Uterus (tissue), 4 donors: ENCODE measurements around the gene PBXIP1. TPM values are rescaled to one million over a fixed set of nuclear protein-coding genes. Genes with fewer than 3 reads are reported as not detected.
"Not testable (repeated sequence)": the region's sequence is repeated elsewhere in the genome, so short reads cannot be mapped to it uniquely, and the experiment has no call there.

Source experiments
- DNase-seq, 2 donors: peaks; one replicate each; pipeline ENCODE4 v3.0.0-alpha.2; 2019 to 2020
- H3K27ac ChIP-seq, 2 donors: fragments of 200-600 bp; sonication (generic); 1 replicate in 1 of 2; 2 replicates in 1 of 2; pipeline ENCODE4 v1.5.1; 2016 to 2018
- H3K27me3 ChIP-seq, 2 donors: fragments of 200-600 bp; sonication (generic); one replicate each; pipeline ENCODE4 v1.5.1; 2018 to 2019; ENCODE audit warnings: control low read depth in 1 of 2
- H3K36me3 ChIP-seq, 2 donors: fragments of 200-600 bp; sonication (generic); one replicate each; pipeline ENCODE4 v1.5.1; 2019; ENCODE audit warnings: control low read depth in 1 of 2
- H3K4me1 ChIP-seq, 2 donors: fragments of 200-600 bp; sonication (generic); one replicate each; pipeline ENCODE4 v1.5.1; 2018 to 2019; ENCODE audit warnings: control low read depth in 1 of 2
- H3K4me3 ChIP-seq, 2 donors: fragments of 200-600 bp; sonication (generic); 1 replicate in 1 of 2; 2 replicates in 1 of 2; pipeline ENCODE4 v1.5.1; 2018 to 2019; ENCODE audit warnings: mild to moderate bottlenecking in 1 of 2
- H3K9me3 ChIP-seq, 2 donors: fragments of 200-600 bp; sonication (generic); one replicate each; pipeline ENCODE4 v1.5.1; 2019; ENCODE audit warnings: control low read depth in 1 of 2
- CTCF ChIP-seq, 4 experiments: fragments of 200-600 bp in 2 of 4; fragments of 450-650 bp in 2 of 4; sonication (generic) in 2 of 4; IDR thresholded peaks; one replicate each; pipeline ENCODE4 v1.5.1; 2016 to 2019; ENCODE audit warnings: antibody characterized with exemption in 4 of 4, mild to moderate bottlenecking in 2 of 4, moderate library complexity in 1 of 4
- POLR2A ChIP-seq, 2 donors: fragments of 450-650 bp; IDR thresholded peaks; one replicate each; pipeline ENCODE4 v1.6.1; 2016; ENCODE audit warnings: antibody characterized with exemption in 2 of 2, mild to moderate bottlenecking in 1 of 2, moderate library complexity in 1 of 2
- intact Hi-C: fragments of 100-400 bp; cut with DNase I; formaldehyde crosslinking; loops from one replicate; pipeline ENCODE4 v1.15.1; 2023; ENCODE audit warnings: low total_unique reads
- total RNA-seq, 4 donors: library from RNA; depleted of rRNA in 3 of 4; stranded (reverse); fragments of >200 nt in 3 of 4; gene quantifications; one replicate each; pipeline versions ENCODE4 v1.1.0 to v1.2.4, GENCODE V29; 2014 to 2023
- donor health status: DM: yes; HTN: yes; CAD: no.

The PBXIP1 gene
- total RNA-seq, 4 donors from 2014 or later = 34.4 to 151 (median 88.6) TPM

GRCh38 chr1:154988058-154988954, 32.4 kb upstream of the PBXIP1 start:
- DNase-seq = no peak
- TF ChIP-seq POLR2A (IDR thresholded peaks at IDR 0.05) = no peak
- no peak overlapping the region for H3K27ac ChIP-seq
- H3K4me1 ChIP-seq = peaks cover 0 to 10% of the 10 kb centered on the region in 2 donors
- H3K9me3 ChIP-seq = no peaks in the 10 kb centered on the region
- no peaks in the 10 kb centered on the region for H3K36me3 ChIP-seq
- no peak overlapping the region for H3K4me3 ChIP-seq
- H3K27me3 ChIP-seq = no peaks in the 10 kb centered on the region
- intact Hi-C loops = no loop called here

- DNase-seq = no peak
- Histone ChIP-seq H3K27ac (no peak overlapping the region), H3K36me3 (no peaks in the 10 kb centered on the region), H3K9me3 (no peaks in the 10 kb centered on the region), H3K4me1 (peaks cover 0 to 10% of the 10 kb centered on the region in 2 donors), H3K27me3 (no peaks in the 10 kb centered on the region), H3K4me3 (no peak overlapping the region)
- TF ChIP-seq POLR2A (IDR thresholded peaks at IDR 0.05) = no peak
- no peak for TF ChIP-seq CTCF (IDR thresholded peaks at IDR 0.05)
- intact Hi-C loops = no loop called here
These were observed 31.4 kb upstream of the PBXIP1 start for GRCh38 chr1:154987326-154987725.

GRCh38 chr1:154986736-154987135, 30.8 kb upstream of the PBXIP1 start:
- H3K4me3 ChIP-seq, H3K36me3 ChIP-seq, H3K4me1 ChIP-seq, H3K9me3 ChIP-seq, H3K27ac ChIP-seq, DNase-seq, intact Hi-C loops, H3K27me3 ChIP-seq: not testable (repeated sequence)

DNA sequence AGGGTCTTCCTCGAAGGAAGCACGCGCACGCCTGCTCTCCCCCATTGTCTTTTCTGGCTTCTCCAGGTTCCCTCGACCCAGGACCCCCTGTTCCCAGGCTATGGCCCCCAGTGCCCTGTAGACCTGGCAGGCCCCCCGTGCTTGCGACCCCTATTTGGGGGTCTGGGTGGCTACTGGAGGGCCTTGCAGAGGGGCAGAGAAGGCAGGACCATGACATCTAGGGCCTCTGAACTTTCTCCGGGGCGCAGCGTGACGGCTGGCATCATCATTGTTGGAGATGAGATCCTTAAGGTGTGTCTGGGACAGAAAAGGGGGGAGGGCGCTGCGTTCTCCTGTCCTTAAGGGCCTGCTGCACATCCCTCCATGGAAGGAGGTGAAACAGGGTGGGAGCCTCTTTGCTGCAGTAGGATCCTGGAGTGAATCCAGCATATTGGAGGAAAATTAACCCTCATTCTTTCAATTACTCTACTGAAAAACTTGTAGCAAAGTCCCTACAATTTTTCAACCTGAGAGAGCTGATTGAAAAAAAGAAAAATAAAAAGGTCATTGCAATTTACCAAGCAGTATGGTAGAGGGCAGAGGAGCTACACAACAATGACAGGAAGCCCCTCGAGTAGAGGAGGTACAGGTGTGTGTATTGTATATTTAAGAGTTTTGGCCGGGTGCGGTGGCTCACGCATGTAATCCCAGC, 28.0 kb upstream of the PBXIP1 start:
- Histone ChIP-seq H3K27me3 (no peaks in the 10 kb centered on the region), H3K27ac (peak overlapping the region; percentile 75 to 77), H3K9me3 (no peaks in the 10 kb centered on the region), H3K36me3 (no peaks in the 10 kb centered on the region), H3K4me3 (peak overlapping the region; percentile 62 to 80), H3K4me1 (peaks cover 0 to 10% of the 10 kb centered on the region in 2 donors)
- no peak for TF ChIP-seq CTCF (IDR thresholded peaks at IDR 0.05)
- TF ChIP-seq POLR2A (IDR thresholded peaks at IDR 0.05) = no peak
- DNase-seq = no peak
- intact Hi-C loops = no loop called here

DNA sequence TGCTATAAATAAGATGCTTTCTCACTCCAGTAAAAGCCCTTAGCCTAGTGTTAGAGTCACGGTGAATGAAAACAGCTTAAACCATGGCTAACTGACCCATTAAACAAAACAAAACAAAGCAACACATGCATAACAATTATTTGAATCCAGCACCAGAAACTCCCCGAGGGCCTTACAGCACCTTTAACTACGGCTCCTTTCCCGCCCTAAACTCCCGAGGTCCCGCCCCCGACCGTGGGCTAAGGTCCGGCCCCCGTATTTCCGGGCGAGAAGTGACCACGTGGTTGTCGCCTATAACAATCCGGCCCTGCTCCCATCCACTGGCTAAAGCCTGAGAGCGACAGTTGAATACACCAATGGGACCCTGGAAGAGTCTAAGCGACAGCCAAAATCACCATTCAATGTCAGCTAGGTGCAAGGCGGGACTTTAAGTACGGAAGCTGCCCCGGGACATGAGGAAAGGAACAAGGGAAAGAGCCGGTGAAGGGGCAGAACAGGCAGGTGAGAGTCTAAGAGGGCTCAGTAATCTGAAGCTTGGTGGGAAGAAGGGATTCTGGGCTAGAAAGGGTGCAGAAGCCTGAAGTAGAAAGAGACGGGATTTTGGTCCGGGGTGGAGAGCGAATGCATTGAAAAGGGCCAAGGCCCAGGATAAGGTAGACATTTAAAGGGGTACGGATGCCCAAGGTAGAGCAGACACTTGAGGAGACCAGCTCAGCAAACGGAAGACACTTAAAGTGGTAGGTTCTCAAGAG, 27.2 kb upstream of the PBXIP1 start, which contains the start of gene FLAD1:
Gene FLAD1 (plus strand): TSS at position 448 of the 752 bp plus-strand sequence. CDS start 351 bp downstream, outside the sequence.
- intact Hi-C loops = no loop called here
- peak within 1 kb of the TSS; percentile 75 to 77 for H3K27ac ChIP-seq
- peaks cover 0 to 7% of the 10 kb centered on the region in 2 donors for H3K4me1 ChIP-seq
- DNase-seq = peak; percentile 93 to 99
- no peaks in the 10 kb centered on the region for H3K27me3 ChIP-seq
- H3K4me3 ChIP-seq = peak within 1 kb of the TSS; percentile 62 to 80
- H3K9me3 ChIP-seq = no peaks in the 10 kb centered on the region
- peak in 1 of 4 experiments; percentile 33 for TF ChIP-seq CTCF (IDR thresholded peaks at IDR 0.05)
- peak in 1 of 2 donors; percentile 35 for TF ChIP-seq POLR2A (IDR thresholded peaks at IDR 0.05)
- H3K36me3 ChIP-seq = no peaks in the 10 kb centered on the region
